Fibroblast of villous mesenchyme (primary cell): ENCODE data around the gene HTT. TPM values are rescaled to one million over a fixed set of nuclear protein-coding genes. Genes with fewer than 3 reads are reported as not detected.
"Not testable (repeated sequence)": the region's sequence is repeated elsewhere in the genome, so short reads cannot be mapped to it uniquely, and the experiment has no call there.

Experiments
- DNase-seq: peaks from one replicate; pipeline ENCODE4 v3.0.0-alpha.2; 2010; ENCODE audit warnings: low read depth
- H3K4me3 ChIP-seq: 2 replicates; pipeline ENCODE4 v1.5.1; 2011; ENCODE audit warnings: low read depth, mild to moderate bottlenecking, low read length
- total RNA-seq: library from RNA; depleted of rRNA; stranded (reverse); fragments of >200 nt; gene quantifications from 2 replicates; pipeline ENCODE4 v1.2.3, GENCODE V29; 2012
- TF ChIP-seq, protein P1 (sequence below): IDR thresholded peaks from 2 replicates; pipeline ENCODE4 v1.5.1; 2012; ENCODE audit warnings: low read depth, mild to moderate bottlenecking, low read length; ENCODE audit not compliant: insufficient read depth

The HTT gene
- total RNA-seq, 1 donor, result 65.2 TPM

DNA sequence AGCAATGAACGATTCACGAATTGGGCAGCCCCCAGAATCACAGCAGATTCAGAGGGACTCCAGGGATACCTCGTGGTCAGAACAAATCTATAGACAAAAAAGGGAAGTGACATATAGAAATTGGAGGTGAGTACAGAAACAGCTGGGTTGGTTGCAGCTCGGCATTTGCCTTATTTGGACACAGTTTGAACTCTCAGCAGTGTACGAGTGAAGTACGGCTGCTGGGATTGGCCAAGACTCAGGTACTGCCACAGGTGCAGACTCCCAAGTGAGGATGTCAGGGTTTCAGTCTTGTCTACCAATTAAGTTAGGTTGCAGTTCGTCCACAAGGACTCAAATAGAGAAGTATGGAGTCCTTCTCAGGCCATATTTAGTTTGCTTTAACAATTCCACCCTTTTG is 28.3 kb upstream of the HTT start:
- H3K4me3 ChIP-seq, result no peak overlapping the region
- TF ChIP-seq, protein P1, sequence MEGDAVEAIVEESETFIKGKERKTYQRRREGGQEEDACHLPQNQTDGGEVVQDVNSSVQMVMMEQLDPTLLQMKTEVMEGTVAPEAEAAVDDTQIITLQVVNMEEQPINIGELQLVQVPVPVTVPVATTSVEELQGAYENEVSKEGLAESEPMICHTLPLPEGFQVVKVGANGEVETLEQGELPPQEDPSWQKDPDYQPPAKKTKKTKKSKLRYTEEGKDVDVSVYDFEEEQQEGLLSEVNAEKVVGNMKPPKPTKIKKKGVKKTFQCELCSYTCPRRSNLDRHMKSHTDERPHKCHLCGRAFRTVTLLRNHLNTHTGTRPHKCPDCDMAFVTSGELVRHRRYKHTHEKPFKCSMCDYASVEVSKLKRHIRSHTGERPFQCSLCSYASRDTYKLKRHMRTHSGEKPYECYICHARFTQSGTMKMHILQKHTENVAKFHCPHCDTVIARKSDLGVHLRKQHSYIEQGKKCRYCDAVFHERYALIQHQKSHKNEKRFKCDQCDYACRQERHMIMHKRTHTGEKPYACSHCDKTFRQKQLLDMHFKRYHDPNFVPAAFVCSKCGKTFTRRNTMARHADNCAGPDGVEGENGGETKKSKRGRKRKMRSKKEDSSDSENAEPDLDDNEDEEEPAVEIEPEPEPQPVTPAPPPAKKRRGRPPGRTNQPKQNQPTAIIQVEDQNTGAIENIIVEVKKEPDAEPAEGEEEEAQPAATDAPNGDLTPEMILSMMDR, result no peak
- no peak for DNase-seq

GRCh38 chr4:3046623-3047022 is 27.9 kb upstream of the HTT start:
- TF ChIP-seq, protein P1, result no peak
- H3K4me3 ChIP-seq, result no peak overlapping the region
- DNase-seq, result no peak

DNA sequence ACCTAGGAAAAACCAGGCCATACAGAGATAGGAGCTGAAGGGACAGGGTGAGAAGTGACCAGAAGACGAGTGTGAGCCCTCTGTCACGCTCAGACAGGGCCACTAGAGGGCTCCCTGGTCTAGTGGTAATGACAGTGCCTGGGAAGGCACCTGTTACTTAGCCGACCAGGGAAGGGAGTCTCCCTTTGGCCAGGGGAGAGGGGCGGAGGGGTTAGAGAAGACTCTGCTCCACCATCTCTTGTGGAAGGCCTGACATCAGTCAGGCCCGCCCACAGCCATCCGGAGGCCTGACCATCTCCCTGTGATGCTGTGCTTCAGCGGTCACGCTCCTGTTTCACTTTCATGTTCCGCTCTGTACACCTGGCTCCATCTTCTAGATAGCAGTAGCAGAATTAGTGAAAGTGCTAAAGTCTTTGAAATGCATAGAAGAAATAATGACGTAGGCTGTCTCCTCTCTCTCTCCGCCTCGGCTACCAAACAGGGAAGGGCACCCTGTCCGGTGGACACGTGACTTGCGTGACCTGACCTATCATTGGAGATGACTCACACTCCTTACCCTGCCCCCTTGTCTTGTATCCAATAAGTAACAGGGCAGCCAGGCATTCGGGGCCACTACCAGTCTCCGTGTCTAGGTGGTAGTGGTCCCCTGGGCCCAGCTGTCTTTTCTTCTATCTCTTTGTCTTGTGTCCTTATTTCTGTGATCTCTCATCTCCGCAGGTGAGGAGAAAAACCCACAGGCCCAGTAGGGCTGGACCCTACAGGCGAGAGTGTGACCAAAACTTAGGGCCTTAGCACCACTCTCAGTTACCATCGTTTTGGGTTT is 26.8 kb upstream of the HTT start:
- peak; percentile 56 for DNase-seq
- TF ChIP-seq, protein P1, result peak; percentile 80
- no peak overlapping the region for H3K4me3 ChIP-seq

- DNase-seq, H3K4me3 ChIP-seq: not testable (repeated sequence)
Measured at GRCh38 chr4:3051141-3051897, 23.2 kb upstream of the HTT start.

DNA sequence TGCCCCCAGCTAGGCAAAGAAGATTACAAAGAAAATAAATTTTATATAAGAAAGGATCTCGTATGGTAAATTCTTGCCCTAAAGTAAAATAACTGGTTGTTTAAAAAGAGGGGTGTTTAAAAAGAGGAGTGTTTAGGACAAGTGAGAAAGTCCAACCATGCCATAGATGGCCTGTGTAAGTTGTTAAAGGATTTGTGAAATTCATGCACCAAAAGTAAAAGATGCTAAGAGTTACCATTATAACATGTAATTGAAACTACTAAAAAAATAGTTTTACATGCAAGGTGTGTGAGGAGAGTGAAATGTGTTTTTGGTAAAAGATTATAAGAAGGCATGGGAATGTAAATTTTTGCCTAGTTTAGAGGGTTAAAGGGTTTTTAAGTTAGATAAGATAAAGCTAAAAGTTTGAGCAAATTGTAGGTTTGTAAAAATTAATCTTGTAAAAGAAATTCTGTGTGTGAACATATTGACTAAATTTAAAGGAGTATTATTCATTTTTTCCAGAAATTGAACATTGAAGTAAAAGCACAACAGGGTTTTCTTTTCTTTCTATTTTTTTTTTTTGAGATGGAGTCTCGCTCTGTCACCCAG is 20.2 kb upstream of the HTT start:
- no peak for DNase-seq
- TF ChIP-seq, protein P1, result no peak

GRCh38 chr4:3059943-3060342 is 14.5 kb upstream of the HTT start:
- TF ChIP-seq, protein P1, result no peak
- DNase-seq, result no peak
- no peak overlapping the region for H3K4me3 ChIP-seq

More for the DNA sequence above, 20.2 kb upstream of the HTT start:
- H3K4me3 ChIP-seq, result no peak overlapping the region

DNA sequence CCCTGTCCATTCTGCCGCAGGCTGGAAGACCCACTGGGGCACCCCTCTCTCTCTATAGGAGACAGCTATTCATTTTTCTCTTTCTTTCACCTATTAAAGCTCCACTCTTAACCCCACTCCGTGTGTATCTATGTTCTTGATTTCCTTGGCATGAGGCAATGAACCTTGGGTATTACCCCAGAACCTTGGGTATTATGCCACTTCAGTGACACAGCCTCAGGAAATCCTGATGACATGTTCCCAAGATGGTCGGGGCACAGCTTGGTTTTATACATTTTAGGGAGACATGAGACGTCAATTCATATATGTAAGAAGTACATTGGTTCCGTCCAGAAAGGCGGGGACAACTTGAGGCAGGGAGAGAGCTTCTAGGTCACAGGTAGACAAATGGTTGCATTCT is 13.5 kb upstream of the HTT start:
- TF ChIP-seq, protein P1, result no peak
- no peak overlapping the region for H3K4me3 ChIP-seq
- no peak for DNase-seq
